Hematopoietic multipotent progenitor cell treated with erythropoietin and hydrocortisone succinate and interleukin-3 and kit ligand, for 15 days (in vitro differentiated cells): ENCODE data around the gene B3GLCT.

ENCODE experiments used
- DNase-seq: peaks from one replicate; pipeline ENCODE4 v3.0.0-alpha.2; 2015; ENCODE audit warnings: low spot score

Gene B3GLCT

GRCh38 chr13:31223640-31224039 lies 23.9 kb downstream of the B3GLCT start:
- DNase-seq: no peak

DNA sequence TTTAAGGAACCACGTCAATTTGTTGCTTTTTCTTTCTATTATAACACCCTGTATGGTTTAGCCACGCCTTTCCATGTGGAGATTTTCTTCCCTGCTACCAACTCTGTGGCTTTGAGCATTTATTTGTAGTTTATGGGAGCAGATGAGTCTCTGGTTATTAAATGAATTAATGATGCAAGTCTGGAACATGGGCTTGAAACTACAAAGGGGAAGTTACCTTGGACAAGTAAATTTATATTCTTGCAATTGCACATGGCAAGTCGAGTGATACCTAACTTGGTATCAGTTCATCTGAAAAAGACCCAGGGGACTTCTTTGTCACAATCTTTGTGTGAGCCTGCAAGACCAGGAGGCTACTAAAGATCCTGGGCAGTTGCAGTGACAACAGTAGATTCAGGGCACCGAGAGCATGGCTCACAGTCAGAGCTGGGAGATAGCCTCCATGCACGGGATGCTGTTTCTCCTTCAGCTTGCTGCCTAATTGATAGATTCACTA lies 24.4 kb downstream of the B3GLCT start:
- no peak for DNase-seq

- no peak for DNase-seq
Measured at GRCh38 chr13:31224963-31225559, 25.3 kb downstream of the B3GLCT start.

- no peak for DNase-seq
Measured at GRCh38 chr13:31225998-31226675, 26.4 kb downstream of the B3GLCT start.

DNA sequence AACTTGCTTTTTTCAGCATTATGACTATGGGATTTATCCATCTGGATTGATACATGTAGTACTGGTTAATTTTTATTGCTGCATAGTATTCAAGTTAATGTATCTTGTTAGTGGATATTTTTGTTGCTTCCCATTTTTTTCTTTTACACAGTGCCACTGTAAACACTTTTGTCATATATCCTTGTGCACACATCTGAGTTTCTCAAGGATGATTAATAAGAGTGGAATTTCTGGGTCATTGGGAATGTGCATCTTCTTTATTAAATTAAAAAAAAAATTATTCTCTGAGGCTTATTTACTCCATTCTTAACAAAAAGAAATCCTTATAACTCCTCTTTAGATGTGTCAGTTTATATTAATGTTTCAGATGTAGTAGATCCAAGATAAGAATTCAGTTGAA lies 27.3 kb downstream of the B3GLCT start:
- no peak for DNase-seq

GRCh38 chr13:31227870-31228269 lies 28.1 kb downstream of the B3GLCT start:
- DNase-seq: no peak

DNA sequence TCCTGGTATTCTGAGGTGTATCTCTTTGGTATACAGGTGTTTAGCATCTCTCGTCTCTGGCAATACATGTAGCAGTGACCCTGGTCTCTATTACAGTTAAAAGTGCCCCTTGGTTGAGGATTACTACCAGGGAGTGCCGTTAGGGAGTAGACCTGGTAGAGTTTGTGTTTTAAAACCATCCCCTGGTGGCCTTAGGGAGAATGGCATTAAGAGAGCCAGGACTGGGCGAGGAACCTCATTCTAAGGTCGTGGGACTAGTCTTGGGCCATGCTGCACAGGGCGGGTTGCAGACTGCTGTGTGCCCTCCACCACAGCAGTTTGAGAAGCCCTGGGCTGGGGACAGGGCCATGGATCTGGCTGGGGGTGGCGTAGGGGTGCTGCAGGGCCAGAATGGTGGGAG lies 35.0 kb downstream of the B3GLCT start:
- peak; percentile 27 for DNase-seq

DNA sequence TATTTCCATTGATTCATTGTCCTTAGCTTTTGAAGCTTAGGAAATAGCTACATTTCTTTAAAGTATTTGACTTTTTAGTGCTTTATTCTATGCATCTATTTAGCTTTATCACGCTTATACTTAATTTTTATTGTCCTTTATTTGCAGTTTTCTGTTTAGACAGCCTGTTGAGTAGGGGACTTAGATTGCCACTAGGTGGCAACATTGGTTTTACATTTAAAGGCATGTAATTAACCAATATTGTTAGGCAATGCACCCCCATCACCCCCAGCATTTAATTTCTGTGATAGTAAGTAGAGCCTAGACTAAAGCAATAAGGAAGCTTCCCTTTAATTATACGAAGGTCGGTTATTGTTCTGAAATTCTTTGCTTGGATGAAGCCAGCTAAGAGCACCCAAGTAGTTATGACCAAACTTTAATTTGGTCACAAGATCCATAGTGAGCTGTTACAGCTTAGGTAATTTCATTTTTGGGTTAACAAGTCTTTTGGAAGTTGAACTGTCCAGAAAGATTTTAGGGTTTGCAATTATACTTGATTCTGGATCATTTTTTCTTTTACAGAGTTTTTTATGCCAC lies 36.5 kb downstream of the B3GLCT start:
- peak; percentile 55 for DNase-seq

- no peak for DNase-seq
Measured at GRCh38 chr13:31240921-31241320, 41.1 kb downstream of the B3GLCT start.

- no peak for DNase-seq
Measured at GRCh38 chr13:31242367-31242766, 42.6 kb downstream of the B3GLCT start.

DNA sequence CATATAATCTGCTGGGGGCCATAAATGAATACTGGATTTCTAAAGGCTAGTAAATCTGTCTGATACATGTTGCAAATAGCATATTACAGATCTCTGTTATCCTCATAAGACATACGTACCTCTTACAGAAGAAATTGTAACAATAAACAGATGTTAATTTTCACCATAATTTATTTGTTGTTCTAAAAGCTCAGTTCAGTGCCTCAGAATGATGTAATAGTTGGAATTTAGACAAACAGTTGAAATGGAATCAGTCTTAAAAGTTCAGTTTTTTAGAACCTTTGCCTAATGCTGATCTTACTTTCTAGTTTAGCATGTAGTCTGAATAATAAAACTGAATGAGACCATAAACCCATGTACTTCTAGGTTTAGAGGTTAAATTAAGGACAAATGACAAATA lies 43.1 kb downstream of the B3GLCT start:
- DNase-seq: no peak

DNA sequence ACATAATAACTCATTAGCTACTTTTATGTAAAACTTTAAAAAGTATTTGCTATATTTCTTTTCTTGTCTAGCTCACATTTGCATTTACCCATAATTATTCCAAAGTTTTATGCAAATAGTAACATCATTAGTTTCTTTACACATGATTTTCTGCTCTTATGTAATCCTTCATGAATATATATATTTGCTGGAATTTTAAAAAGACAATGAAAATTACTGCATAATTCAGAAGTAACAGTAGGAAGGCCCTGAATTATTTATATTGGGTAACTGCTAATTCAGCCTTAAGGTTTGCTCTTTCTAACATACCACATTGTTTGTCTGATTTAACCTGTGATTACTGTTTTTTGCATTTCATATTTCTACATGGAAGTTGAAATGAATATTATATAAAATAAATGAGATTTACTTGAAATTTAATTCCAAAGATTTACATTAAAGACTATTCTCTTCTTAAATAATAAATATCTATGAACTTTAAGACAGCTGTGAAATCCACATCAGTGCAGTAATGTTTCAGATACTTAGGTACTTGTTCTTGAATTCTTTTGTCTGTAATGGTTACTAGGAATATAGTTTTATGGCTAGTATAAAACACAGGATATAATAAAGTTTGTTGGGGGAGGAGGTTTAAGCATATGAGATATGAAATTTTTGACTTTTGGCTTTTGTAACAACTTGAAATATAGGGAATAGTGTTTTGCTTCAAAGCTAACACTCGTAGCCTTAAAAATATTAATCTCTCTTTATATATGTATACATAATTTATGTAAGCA lies 46.0 kb downstream of the B3GLCT start:
- DNase-seq: no peak

GRCh38 chr13:31246918-31247317 lies 47.1 kb downstream of the B3GLCT start:
- no peak for DNase-seq

GRCh38 chr13:31248361-31248760 lies 48.6 kb downstream of the B3GLCT start:
- no peak for DNase-seq

GRCh38 chr13:31248965-31249539 lies 49.3 kb downstream of the B3GLCT start:
- DNase-seq: no peak

DNA sequence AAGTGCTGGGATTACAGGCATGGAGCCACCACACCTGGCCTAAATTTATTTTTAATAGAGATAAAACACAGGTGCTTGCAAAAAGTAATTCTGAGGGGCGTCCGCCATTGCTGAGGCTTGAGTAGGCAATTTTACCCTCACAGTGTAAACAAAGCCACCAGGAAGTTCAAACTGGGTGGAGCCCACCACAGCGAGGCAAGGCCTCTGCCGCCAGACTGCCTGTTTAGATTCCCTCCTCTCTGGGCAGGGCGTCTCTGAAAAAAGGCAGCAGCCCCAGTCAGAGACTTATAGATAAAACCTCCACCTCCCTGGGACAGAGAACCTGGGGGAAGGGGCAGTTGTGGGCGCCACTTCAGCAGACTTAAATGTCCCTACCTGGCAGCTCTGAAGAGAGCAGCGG lies 50.7 kb downstream of the B3GLCT start:
- no peak for DNase-seq

DNA sequence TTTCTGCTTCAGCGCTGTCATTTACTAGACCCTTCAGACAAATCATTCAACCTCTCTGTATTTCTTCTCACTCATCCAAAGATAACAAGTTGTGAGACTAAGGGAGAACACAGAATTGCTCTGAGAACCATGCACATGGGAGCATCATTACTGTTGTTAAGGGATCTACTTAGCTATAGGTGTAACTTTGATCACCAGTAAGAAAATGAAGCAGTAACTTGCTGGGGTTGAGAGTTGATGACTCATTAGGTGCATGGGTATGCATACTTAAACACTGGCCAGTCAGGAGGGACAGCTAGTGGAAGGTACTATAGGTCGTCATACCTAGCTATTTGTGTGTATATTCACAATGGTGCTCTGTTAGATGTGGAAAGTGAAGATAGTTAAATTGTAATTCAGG lies 61.5 kb downstream of the B3GLCT start:
- DNase-seq: no peak

- no peak for DNase-seq
Measured at GRCh38 chr13:31263346-31263745, 63.6 kb downstream of the B3GLCT start.

DNA sequence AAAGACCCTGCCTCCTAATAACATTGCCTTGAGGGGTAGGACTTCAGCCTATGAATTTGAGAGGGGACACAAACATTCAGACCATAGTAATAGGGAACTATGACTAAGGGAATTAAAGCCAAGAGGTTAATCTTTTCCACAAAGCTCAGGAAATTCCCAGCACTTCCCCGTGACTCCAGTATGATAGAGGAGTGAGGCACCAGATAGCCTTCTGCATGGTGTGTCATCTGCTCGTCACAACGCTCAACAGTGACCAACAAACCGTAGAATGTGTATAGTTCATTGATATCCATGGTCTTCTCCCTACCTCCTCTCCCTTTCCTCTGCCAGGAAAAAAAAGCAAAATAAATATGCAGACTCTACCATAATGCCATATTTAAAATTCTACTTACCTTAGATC lies 64.4 kb downstream of the B3GLCT start:
- DNase-seq: no peak

DNA sequence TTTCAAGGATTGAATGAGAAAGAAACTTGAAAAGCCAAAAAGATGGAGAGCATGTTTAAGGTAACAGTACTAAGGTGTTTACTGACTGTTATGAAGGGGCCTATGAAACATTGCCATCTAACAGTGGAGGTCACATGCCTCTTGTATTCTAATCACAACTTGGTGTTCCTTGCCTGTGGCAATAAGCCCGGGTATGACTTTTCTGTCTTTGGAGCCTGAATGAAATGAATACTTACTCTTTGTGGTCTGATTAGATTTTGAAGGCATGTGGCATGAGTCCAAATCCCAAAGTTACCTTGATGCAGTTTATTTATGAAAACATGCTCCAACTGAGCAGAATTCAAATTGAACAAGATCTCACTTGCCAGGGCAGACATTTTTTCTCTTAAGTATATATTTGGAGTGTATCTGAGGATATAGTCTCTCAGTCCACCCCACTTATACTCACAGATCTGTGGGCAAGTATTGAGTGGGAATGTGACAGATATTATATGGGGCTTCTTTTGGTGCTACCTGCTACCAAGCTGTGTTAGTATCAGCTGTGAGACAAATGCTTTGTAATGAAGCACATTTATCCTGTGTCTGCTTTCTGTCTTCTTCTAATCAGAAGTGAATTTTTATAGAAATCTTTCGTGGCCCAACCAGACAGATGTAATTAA lies 67.5 kb downstream of the B3GLCT start:
- no peak for DNase-seq

- no peak for DNase-seq
Measured at GRCh38 chr13:31274390-31274789, 74.6 kb downstream of the B3GLCT start.

GRCh38 chr13:31276421-31276820 lies 76.6 kb downstream of the B3GLCT start:
- no peak for DNase-seq
